HFF-Myc (cell line): ENCODE data around the gene ELAVL1.
A peak's percentile ranks its signal among the peaks of the same experiment; 100 is the strongest.
"Not testable (repeated sequence)": the region's sequence is repeated elsewhere in the genome, so short reads cannot be mapped to it uniquely, and the experiment has no call there.

Experiments used
- DNase-seq: peaks from one replicate; pipeline ENCODE4 v3.0.0-alpha.2; 2011; ENCODE audit warnings: low read depth; ENCODE audit errors: extremely low read depth
- H3K4me3 ChIP-seq: replicated peaks from 2 replicates; pipeline ENCODE4 v1.5.1; 2011; ENCODE audit warnings: low read depth, mild to moderate bottlenecking, control low read depth, low read length
- TF ChIP-seq, protein P1 (sequence below): IDR thresholded peaks from 2 replicates; pipeline ENCODE4 v1.5.1; 2012; ENCODE audit warnings: mild to moderate bottlenecking, low read depth, low read length, control low read depth; ENCODE audit errors: missing control alignments

ELAVL1 gene

GRCh38 chr19:7931221-7932061 is 74.0 kb downstream of the ELAVL1 start:
- DNase-seq = no peak
- no peak overlapping the region for H3K4me3 ChIP-seq
- TF ChIP-seq, protein P1, sequence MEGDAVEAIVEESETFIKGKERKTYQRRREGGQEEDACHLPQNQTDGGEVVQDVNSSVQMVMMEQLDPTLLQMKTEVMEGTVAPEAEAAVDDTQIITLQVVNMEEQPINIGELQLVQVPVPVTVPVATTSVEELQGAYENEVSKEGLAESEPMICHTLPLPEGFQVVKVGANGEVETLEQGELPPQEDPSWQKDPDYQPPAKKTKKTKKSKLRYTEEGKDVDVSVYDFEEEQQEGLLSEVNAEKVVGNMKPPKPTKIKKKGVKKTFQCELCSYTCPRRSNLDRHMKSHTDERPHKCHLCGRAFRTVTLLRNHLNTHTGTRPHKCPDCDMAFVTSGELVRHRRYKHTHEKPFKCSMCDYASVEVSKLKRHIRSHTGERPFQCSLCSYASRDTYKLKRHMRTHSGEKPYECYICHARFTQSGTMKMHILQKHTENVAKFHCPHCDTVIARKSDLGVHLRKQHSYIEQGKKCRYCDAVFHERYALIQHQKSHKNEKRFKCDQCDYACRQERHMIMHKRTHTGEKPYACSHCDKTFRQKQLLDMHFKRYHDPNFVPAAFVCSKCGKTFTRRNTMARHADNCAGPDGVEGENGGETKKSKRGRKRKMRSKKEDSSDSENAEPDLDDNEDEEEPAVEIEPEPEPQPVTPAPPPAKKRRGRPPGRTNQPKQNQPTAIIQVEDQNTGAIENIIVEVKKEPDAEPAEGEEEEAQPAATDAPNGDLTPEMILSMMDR = no peak

GRCh38 chr19:7930765-7931164 is 74.7 kb downstream of the ELAVL1 start:
- DNase-seq = no peak
- H3K4me3 ChIP-seq = no peak overlapping the region
- TF ChIP-seq, protein P1 = no peak

DNA sequence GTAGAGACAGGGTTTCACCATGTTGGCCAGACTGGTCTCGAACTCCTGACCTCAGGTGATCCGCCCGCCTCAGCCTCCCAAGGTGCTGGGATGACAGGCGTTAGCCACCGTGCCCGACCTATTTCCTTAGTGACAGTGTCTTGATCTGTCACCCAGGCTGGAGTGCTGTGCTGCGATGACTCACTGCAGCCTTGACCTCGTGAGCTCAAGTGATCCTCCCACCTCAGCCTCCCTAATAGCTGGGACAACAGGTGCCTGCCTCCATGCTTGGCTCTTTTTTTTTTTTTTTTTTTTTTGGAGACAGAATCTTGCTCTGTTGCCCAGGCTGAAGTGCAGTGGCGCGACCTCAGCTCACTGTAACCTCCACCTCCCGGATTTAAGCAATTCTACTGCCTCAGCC is 75.4 kb downstream of the ELAVL1 start:
- DNase-seq, H3K4me3 ChIP-seq: not testable (repeated sequence)

DNA sequence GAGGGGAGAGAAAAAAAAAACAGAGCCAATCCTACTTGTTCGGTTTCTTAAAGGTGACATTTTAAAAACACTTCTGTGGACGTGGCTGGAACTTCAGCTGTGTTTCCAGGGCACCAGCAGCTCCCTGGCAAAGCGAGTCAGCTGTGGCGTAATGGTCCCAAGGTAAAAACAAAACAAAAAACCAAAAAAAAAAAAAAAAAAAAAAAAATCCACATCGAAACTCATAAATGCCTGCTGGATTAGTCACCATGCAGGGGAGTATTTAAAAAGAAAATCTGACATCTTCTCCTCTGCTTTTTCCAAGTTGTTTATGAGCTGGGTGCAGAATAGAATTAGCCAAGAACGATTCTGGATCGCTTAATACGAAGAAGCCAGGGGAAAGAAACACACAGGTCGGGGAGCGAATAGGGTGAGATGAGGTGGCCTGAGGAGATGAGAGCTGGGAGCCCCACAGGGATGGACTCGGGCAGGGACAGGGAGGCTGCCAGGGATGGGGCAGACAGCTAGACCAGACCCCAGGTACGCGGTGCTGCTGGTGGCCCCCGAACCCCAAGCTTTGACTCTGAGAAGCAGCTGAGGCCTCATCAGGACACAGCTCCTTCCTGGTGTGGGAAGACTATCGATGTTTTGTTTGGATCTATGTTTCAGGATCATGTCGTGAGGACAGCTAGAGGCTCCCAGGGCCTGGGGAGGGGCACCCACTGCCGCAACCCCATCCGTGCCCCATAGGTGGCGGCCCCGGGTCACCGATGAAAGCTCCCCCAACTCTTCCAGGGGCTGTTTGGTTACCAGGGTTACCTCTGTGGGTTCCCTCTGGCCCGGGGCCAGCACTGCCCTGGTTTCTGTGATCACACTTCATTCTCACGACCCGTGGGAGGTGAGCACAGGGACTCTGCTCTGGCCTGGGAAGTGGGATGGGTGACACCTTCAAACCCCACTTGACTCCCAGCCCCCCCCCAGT is 76.4 kb downstream of the ELAVL1 start:
- TF ChIP-seq, protein P1 = peak; percentile 58
- H3K4me3 ChIP-seq = no peak overlapping the region
- peak; percentile 63 for DNase-seq

- H3K4me3 ChIP-seq = no peak overlapping the region
- DNase-seq = no peak
- TF ChIP-seq, protein P1 = no peak
These were observed 77.1 kb downstream of the ELAVL1 start for GRCh38 chr19:7928334-7928706.

DNA sequence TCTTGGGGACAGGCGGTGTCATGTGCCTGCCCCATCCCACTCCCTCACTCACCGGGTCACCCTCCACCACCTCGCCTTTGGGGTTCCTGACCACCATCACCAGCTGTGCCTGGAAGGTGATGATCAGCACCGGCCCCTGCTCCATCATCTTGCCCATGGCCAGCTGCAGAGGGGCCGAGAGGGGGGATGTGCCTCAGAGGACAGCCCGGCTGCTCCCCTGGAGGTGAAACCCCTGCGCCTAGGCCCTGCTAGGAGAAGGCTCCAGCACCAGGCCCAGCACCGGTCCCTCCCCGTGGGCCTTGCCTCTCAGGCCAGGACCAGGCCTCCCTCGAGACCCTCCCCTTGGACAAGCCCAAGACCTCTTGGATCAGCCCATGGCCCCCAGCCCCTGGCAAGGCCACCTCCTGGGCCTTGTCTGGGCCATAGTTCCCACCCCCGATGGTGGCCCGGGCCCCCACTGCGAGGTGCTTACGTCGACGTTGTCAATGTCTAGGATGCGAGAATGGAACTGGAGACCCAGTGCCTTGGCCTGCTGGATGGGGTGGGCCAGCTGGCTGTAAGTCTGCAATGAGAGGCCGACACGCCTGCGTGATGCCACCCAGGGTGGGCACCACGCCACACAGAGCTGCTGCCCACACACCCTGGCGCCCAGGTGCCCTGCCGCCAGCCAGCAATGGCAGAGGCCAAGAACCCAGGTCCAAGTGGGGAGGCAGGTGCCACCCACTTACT is 77.7 kb downstream of the ELAVL1 start:
- H3K4me3 ChIP-seq = no peak overlapping the region
- no peak for DNase-seq
- TF ChIP-seq, protein P1 = no peak
